SIG-M5 treated with dmso at 0.1 percent for 504 hours (cell line): ENCODE results near the gene HOMER1.
"Not testable (repeated sequence)": the region's sequence is repeated elsewhere in the genome, so short reads cannot be mapped to it uniquely, and the experiment has no call there.

ENCODE experiments used
- DNase-seq: peaks from one replicate; lab custom pipeline; 2025; ENCODE audit not compliant: unreplicated experiment; lab: John Stamatoyannopoulos, UW

HOMER1 gene

DNA sequence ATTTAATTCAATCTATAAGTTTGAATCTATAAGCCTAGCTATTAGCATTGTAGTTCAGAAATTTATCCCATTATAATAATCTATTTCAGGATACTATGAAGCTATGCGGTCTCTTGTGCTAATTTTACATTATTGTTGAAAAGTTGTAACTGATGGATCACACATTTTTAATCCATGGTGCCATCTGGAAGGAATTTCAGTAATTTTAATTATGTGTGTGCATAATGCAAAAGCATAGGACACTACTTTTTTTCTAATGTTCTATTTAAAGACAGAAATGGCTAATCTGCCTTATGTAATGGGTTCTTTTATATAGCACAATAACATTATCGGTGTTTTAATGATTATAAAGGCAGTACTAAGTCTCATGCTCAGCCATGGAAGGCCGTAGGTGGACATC, 90.6 kb downstream of the HOMER1 start:
- no peak for DNase-seq

GRCh38 chr5:79420248-79420647, 93.7 kb downstream of the HOMER1 start:
- DNase-seq: no peak

GRCh38 chr5:79418276-79418675, 95.7 kb downstream of the HOMER1 start:
- no peak for DNase-seq

DNA sequence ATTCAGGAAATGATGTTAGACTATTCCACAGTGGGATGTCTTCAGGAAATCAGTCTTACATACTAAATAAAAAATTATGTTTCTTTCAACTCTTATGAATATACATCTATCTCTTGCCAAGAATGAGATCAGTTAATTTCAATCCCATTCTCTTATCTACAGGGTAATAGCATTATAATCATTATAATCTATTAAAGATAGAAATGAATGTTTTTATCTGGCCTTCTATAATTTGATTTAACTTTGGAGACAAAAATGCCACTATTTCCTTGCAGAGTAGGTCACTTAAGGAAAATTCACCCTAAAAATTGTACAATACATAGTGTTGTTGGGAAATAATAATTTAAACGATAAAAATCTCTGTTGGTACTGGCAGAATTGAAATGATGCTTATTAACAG, 96.4 kb downstream of the HOMER1 start:
- no peak for DNase-seq

GRCh38 chr5:79416499-79416898, 97.4 kb downstream of the HOMER1 start:
- DNase-seq: peak; percentile 96

- no peak for DNase-seq
Observed at GRCh38 chr5:79413112-79413511, 100.8 kb downstream of the HOMER1 start.

DNA sequence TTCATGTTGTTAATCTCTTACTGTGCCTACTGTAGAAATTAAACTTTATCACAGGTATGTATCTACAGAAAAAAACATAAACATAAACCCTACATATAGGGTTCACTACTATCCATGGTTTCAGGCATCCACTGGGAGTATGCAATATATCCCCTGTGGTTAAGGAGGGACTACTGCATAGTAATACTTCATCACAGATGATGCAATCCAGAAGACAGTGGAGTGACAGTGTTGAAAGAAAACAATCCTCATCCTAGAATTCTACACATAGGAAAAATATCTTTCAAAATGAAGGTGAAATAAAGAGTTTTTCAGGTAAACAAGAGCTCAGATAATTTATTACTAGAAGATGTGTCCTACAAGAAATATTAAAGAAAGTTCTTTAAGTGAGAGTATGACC, 105.9 kb downstream of the HOMER1 start:
- no peak for DNase-seq

DNA sequence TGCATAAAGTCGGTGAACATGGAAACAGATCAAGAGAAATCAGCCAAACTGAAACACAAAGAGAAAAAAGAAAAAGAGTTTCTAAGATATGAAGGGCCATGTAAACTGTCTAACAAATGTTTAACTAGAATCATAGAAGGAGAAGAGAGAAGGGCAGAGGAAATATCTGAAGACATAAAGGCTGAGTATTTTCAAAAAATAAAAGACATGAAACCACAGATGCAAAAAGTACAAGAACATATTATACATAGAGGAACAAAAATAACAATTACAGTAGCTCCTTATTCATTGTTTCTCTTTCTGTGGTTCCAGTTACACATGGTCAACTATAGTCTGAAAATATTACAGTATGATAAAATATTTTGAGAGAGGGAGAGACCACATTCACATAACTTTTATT, 106.3 kb downstream of the HOMER1 start:
- no peak for DNase-seq

DNA sequence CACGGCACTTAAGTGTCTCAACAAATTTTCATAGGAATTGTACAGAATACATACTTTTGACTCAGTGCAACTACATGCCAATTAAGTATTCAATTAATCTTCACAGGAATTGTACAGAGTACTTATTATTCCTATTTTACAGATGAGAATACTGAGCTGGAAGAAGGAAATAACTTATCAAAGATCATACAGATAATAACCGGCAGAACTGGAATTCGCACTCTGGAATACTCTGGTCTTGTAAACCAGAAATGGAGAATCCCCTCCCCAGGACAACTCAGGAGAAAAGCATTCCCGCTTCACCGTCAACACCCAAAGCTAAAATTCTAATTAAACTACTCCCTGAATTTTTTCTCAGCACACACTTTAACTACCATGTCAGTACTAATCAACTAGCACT, 112.7 kb downstream of the HOMER1 start:
- no peak for DNase-seq

DNA sequence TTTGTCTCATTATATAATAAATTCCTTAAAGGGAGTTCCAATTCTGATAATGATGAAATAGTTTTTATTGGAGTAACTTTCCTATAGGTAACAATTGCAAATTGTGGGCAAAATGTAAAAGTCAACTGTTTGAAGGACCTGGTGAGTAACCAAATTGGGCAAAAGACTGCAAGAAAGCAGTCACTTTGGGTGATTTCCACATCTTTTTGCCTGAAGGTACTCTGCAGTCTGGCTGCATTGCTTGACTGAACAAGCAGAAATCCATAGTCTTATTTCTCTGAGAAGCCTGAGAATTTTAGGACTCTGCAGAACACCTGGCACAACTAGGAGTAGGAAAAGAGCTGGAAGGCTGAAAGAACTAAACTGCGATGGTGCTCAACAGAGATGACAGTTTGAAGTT, 114.9 kb downstream of the HOMER1 start:
- no peak for DNase-seq

DNA sequence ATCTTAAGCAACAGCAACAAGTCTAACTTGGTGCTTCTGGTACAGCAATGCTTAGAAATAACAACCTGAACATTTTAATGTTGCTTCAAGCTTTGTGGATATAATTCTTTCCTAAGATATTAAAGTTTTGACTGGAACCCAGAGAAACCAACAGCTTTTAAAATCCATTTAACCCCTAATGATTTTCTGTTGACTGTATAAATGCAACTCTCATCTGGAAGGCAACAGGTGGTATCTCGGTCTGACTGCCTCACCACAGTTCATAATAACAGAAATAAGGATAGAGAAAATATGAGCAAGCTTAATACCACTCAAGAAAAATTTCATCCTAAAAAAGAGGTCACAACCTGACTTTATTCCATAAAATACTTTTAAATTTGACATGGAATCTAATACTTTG, 116.9 kb downstream of the HOMER1 start:
- DNase-seq: no peak

DNA sequence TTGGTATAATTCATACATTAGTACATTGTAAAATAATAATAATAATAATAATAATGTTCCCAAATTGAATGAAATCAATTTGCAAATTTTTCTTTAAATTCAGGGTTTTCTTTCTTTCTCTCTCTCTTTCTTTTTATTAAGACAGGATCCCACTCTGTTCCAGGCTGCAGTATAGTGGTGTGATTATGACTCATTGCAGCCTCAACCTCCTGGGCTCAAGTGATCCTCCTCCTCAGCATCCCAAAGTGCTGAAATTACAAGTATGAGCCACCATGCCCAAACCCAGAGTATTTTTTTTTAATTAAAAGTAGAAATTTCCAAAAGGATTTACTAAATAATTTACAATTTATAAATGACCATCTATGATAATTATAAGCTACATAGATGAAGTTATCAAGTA, 117.7 kb downstream of the HOMER1 start:
- DNase-seq: no peak

- no peak for DNase-seq
Observed at GRCh38 chr5:79395296-79395695, 118.6 kb downstream of the HOMER1 start.

GRCh38 chr5:79392776-79393175, 121.2 kb downstream of the HOMER1 start:
- DNase-seq: no peak

GRCh38 chr5:79386679-79387078, 127.3 kb downstream of the HOMER1 start:
- DNase-seq: no peak

- DNase-seq: not testable (repeated sequence)
Observed at GRCh38 chr5:79385126-79385525, 128.8 kb downstream of the HOMER1 start.

DNA sequence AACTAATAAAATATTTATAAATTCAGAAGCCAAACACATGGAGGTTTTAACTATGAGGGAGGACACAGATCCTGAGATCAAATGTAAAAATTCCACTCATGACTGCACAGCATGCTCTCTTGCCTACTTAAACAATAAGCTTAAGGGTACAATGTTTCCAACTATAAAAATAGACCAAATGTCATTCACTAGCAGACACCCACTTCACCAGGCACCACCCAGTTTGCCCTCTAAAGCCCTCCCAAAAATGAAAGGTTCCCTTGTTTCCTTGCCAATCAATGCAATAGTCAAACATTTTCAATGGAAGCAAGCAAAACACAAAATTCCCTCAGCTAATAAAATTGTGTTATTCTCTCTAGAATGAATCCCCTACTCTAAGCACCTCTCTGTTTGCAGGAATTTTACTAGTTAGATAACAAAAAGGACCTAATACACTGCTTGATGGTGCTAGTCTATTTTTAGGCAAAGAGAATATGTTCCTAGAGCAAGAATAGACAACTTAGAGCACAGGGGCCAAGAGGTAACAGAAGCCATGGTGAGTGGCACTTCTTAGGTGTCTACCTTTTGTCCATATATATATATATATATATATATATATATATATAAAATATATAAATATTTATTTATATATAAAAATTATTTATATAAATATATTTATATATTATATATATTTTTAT, 135.3 kb downstream of the HOMER1 start:
- no peak for DNase-seq

- DNase-seq: no peak
Observed at GRCh38 chr5:79357398-79357797, 156.5 kb downstream of the HOMER1 start.

GRCh38 chr5:79349881-79350280, 164.1 kb downstream of the HOMER1 start:
- DNase-seq: no peak

GRCh38 chr5:79349047-79349446, 164.9 kb downstream of the HOMER1 start:
- DNase-seq: no peak

GRCh38 chr5:79346420-79346824, 167.5 kb downstream of the HOMER1 start:
- DNase-seq: peak; percentile 13

GRCh38 chr5:79333852-79334557, 179.9 kb downstream of the HOMER1 start:
- no peak for DNase-seq

DNA sequence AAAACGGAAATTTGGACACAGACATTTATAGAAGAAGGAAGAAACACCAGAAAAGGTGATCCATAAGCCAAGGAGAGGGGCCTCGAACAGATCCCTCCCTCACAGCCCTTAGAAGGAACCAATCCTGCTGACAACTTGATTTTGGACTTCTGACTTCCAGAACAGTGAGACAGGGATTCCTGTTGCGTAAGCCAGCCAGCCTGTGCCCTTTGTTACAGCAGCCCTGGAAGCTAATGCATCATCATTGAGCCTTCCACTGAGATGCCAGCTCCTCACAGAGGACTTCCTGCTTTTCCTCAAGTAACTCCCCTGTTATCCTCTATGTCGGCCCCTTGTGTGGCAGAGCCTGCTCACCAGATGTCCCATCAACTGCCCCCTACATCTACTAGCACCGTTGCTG, 183.9 kb downstream of the HOMER1 start:
- DNase-seq: no peak
